GM18951 (cell line): ENCODE measurements around the gene DTNBP1.
"Not testable (repeated sequence)": the region's sequence is repeated elsewhere in the genome, so short reads cannot be mapped to it uniquely, and the experiment has no call there.

Experiments used
- POLR2A ChIP-seq: IDR thresholded peaks from 4 replicates; pipeline ENCODE4 v1.6.1; 2011; ENCODE audit warnings: mild to moderate bottlenecking; ENCODE audit not compliant: insufficient read length, insufficient read depth; ENCODE audit errors: extremely low read depth
- in situ Hi-C: fragments of 300-500 bp; cut with MboI; formaldehyde crosslinking; loops from one replicate; pipeline ENCODE4 v1.12.0; 2022; ENCODE audit warnings: low sequenced_read_pairs, mixed read lengths, inconsistent platforms; ENCODE audit not compliant: unreplicated experiment

Gene DTNBP1

DNA sequence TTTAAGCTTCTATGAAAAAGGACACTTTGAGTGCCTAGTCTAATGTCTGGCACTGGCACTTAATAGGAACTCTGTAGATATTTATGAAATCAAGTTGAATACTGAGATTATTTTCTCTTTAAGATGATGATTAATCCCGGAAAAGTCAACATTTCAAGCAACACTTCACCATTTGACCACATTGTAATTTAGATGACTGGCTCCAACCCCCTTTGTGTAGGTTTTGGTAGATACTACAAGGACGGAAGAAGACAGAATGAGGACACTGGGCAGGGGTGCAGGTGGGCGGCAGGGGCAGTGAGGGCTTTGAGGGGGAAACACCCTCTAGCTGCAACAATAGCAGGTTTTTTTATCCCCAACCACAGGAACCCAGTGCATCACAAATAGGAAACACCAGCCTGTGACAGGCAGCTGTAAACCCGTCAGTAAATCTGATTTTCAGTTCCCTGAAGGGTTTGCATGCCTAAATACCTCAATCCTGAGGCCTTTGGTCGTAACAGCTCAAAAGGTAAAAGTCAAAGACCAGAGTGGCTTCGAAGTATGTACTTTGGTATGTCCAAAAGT is 4.6 kb downstream of the DTNBP1 start:
- in situ Hi-C loops: no loop called here
- no peak for TF ChIP-seq POLR2A

DNA sequence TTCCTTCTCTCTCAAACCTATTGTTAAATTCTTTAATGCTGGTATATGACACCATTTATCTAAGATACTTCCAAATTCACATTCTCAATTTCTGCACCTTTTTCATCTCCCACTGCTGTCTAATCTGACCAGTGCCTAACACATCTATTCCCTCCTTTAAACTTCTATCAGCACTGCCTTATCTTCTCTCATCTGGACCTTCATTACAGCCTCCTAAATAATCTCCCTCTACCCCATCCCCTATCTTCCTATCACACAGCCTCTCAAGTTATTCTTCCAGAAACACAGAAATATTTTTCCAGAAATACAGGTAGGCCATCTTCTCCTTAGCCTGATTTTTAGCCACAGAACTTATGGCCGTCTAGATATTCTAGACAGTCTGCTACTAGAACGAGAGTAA is 5.5 kb downstream of the DTNBP1 start:
- TF ChIP-seq POLR2A: no peak
- in situ Hi-C loops: no loop called here

DNA sequence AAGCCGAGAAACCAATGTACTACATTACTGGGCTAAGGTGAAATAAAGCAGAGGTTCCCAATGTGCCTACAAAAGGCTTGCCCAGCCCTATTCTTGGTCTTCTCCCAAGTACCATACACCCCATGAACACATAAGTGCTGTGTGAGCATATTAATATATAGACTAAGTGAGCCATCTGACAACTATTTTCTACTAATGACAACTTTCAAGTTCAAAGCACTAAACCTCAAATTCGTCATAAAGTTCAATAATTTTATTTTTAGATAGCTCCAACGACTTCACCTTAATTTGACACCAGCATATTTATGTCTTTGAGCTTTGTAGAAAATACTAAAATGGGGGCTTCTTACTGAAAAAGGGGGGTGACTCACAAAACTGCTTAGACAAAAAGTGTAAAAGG is 6.7 kb downstream of the DTNBP1 start:
- TF ChIP-seq POLR2A: no peak
- in situ Hi-C loops: no loop called here

DNA sequence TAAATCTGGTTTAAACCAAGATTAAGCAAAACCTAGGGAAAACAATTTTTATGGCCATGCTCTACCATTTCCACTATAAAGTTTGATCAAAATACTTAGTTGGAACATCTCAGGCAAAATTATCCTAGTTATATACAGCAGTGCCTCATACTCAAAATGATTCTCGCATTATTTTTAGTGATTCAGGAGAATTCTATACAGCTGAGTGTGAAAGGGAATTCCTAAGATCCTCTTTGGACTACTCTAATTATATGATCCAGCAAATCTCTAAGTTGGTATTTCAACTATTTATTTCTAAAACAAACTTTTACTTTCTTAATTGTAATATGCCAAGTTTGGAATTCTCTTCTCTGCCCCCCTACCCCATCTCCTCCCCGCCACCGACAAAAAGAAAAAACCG is 8.6 kb downstream of the DTNBP1 start:
- no peak for TF ChIP-seq POLR2A
- in situ Hi-C loops: no loop called here

DNA sequence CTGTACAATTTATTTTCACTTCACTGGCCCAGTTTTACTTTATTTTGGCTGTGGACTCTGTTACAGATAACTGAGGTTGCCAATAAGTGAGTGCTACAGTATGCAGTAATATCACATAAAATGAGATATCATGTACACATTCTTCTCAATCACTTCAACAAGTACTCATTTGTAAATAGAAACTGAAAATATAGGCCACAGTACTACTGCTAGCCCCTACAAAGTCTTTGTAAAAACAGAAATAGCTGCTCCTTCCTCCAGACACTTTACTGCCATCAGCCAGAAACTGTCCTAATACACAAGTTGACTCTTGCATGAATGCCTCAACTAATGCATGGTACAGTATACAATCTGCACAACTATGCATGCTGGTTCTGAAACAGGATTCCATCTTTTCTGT is 9.2 kb downstream of the DTNBP1 start:
- in situ Hi-C loops: no loop called here
- TF ChIP-seq POLR2A: no peak

DNA sequence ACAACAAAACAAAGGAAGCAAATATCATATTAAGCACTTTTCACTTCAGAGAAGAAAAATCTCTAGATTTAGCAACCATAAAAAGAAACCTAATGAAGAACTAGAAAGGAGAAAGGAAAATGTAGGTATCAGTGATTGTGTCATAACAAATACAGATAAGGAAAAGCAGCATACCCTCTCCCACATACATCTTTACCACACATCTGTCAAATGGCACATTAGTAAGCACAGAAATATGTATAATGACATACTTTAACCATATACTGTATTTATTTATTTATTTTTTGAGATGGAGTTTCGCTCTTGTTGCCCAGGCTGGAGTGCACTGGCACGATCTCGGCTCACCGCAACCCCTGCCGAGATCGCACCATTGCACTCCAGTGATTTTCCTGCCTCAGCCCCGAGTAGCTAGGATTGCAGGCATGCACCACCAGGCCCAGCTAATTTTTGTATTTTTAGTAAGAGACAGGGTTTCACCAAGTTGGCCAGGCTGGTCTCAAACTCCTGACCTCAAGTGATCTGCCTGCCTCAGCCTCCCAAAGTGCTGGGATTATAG is 12.7 kb downstream of the DTNBP1 start:
- in situ Hi-C loops: not testable (repeated sequence)

DNA sequence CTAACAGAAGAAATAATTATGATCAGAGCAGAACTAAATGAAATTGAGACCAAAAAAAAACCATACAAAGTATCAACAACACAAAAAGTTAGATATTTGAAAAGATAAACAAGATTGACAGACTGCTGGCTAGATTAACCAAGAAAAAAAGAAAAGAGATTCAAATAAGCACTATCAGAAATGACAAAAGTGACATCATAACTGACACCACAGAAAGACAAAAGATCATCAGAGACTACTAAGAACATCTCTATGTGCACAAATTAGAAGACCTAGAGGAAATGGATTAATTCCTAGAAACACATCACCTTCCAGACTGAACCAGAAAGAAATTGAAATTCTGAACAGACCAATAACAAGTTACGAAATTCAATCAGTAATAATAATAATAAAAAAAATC is 17.9 kb downstream of the DTNBP1 start:
- in situ Hi-C loops: no loop called here
- TF ChIP-seq POLR2A: no peak

DNA sequence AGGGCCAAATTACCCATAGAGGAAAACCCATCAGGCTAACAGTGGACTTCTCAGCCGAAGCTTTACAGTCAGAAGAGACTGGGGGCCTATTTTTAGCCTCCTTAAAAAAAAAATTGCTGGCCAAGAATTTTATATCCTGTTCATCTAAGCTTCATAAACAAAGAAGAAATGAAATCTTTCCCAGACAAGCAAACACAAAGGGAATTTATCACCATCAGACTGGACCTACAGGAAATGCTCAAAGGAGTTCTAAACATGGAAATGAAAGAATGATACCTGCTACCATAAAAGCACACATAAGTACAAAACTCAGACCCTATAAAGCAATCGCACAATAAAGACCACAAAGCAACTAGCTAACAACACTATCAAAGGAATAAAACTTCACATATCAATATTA is 19.3 kb downstream of the DTNBP1 start:
- in situ Hi-C loops: no loop called here

DNA sequence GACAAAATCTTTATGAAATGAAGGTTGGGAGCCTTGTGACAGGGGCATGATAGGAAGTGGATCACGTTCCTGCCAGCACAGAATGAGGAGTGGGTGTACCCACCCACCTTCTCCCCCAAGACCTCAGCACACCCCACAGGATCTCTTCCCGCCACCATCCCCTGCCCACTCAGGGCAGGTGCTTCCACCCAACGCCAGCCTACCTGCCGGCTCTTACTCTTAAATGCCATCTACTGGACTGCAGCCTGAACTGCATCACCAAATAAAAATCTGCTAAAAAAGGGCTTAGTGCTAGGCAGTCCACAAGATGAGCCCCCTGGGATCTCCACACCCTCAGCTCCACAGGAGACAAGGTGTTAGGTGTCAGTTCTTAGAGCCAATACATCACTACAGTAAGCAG is 20.6 kb downstream of the DTNBP1 start:
- TF ChIP-seq POLR2A: no peak
- in situ Hi-C loops: no loop called here

More for the DNA sequence above, 19.3 kb downstream of the DTNBP1 start:
- no peak for TF ChIP-seq POLR2A

DNA sequence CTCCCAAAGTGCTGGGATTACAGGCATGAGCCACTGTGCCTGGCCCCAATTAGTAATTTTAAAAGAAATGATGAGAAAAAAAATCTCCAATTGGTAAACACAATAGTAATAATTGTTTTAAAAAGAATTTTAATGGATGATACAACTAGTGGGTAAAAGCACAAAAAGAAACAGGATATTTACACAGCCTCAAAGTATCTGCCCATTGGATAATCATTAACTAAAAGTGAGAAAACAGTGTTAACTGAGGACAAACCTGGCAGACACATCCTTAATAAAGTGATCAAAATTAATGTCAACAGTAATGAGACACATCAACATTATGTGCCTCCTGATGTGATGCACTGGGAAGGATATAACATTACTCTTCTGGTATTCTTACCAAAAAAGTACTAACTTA is 24.5 kb downstream of the DTNBP1 start:
- in situ Hi-C loops: no loop called here
- no peak for TF ChIP-seq POLR2A

DNA sequence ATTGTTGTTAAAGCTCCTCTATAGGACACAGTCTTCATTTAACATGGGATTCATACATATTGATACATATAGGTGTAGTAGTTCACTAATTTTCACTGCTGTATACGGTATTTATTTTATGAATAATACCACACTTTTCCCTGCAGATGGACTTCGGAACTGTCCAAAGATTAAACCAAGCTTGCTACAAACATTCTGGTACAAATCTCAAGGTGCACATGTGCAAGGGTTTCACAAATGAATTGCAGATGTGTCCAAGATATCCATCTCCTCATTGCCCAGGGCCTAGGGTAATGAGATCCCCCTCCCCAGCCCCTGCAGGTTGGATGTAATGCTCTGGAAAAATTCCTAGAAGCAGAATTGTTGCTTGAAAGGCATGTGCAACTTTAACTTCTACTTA is 31.4 kb downstream of the DTNBP1 start:
- in situ Hi-C loops: no loop called here
- TF ChIP-seq POLR2A: no peak

DNA sequence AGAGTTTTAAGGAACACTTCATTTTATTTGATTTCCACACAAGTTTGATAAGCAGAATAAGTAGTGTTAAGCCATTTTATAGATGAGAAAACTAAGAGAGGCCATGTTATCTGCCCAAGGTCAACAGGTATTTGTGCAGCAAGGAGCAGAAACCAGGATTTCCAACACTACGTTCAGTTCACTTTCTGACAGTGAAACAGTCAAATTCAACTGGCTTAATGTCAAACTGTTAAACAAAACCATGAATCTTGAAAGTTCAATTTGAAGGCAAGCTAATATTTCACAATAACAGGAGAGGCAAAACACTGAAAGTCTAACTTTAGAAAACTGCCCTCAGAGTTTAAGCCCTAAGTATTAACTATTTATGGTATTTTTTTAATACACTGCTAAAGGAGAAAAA is 32.6 kb downstream of the DTNBP1 start:
- TF ChIP-seq POLR2A: no peak
- in situ Hi-C loops: no loop called here

DNA sequence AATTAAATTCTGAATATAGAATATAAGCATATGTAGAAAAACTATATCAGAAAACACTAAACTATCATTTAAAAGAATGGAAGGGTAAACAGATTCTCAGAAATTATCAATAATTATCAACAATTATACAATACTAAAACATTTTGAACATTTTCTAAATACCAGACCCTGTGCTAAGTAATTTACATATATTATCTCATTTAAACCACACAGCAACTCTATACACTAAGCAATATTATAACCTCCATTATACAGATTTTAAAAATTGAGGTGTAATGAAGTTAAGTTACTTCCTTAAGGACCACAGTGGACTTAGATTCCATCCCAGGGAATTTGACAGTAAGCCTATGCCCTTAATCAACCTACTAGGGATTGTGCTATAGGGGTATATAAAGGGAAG is 33.3 kb downstream of the DTNBP1 start:
- TF ChIP-seq POLR2A: no peak
- in situ Hi-C loops: no loop called here

DNA sequence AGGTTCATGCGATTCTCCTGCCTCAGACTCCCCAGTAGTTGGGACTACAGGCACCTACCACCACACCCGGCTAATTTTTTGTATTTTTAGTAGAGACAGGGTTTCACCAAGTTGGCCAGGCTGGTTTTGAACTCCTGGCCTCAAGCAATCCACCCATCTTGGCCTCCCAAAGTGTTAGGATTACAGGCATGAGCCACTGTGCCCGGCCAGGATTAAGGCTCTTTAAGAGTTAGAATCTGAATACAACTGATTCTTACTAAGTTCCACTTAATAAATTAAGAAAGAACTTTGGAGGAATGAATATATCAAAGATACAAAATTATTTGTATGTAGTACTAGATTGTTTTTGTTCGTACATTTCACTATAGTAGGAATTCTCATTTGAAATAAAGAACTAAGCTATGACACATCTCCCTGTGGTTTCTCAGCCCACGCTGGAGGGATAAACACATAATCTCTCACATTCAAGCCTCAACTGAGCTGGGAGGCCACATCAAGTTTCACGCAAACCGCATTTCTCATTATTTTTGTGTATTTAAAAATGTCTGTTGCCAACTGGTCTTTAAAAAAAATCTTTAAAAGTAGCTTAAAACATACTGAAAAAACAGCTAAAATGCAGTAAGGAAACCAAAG is 34.2 kb downstream of the DTNBP1 start:
- in situ Hi-C loops: no loop called here
- no peak for TF ChIP-seq POLR2A
